Measurements from ENCODE around the gene TRABD2B. TPM values are rescaled to one million over a fixed set of nuclear protein-coding genes. Genes with fewer than 3 reads are reported as not detected.

The TRABD2B gene
- total RNA-seq, 1 donor from 2014 or later = 1.8 TPM

- H3K27me3 ChIP-seq (ENCODE audit: low read depth) = no peaks in the 10 kb centered on the region
- no peaks in the 10 kb centered on the region for H3K36me3 ChIP-seq
- no peak overlapping the region for H3K4me3 ChIP-seq
- no peak overlapping the region for H3K27ac ChIP-seq
- DNase-seq = no peak
- TF ChIP-seq CTCF (IDR thresholded peaks at IDR 0.05) = no peak
- H3K9me3 ChIP-seq = no peaks in the 10 kb centered on the region
- intact Hi-C loops (cut with DNase I) = no loop called here
- H3K4me1 ChIP-seq = no peaks in the 10 kb centered on the region
- no peak for ATAC-seq
These were observed 43.5 kb downstream of the TRABD2B start for GRCh38 chr1:47953661-47954060.

DNA sequence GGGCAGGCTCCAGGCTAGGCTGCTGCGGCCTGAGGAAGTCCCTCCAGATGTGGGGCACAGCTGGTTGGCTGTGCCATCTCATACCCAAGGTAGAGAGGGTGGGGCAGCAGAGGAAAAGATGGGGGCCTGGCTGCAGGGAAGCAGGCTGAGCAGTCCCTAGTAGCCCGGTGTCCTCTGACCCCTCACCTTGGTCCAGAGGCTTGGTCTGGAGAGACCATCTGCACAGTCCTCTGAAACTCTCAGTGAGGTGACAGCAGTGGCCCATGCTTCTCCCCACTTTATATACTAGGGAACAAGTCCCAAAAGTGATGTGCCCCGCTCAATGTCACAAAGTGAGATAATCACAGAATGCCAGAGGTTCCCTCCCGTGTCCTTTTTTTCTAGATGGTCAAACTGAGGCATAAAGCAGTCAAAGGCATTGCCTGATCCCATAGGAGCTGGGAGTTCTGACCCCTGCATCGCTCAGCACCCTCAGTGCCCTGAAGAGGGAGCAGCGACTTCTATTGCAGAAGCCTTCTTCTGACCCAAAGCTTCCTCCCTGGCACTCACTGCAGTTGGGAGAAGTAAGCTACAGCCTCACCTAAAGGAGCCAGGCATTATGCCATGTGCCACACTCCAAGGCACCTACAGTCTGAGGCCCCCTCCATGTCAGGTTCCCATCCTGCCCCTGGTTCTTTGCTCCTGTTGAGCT lies 45.5 kb downstream of the TRABD2B start:
- intact Hi-C loops (cut with DNase I) = no loop called here
- no peak for DNase-seq
- Histone ChIP-seq H3K4me1 (no peaks in the 10 kb centered on the region), H3K36me3 (no peaks in the 10 kb centered on the region), H3K27ac (no peak overlapping the region), H3K27me3 (ENCODE audit: low read depth) (no peaks in the 10 kb centered on the region), H3K4me3 (no peak overlapping the region), H3K9me3 (no peaks in the 10 kb centered on the region)
- ATAC-seq = no peak
- TF ChIP-seq CTCF (IDR thresholded peaks at IDR 0.05) = no peak

DNA sequence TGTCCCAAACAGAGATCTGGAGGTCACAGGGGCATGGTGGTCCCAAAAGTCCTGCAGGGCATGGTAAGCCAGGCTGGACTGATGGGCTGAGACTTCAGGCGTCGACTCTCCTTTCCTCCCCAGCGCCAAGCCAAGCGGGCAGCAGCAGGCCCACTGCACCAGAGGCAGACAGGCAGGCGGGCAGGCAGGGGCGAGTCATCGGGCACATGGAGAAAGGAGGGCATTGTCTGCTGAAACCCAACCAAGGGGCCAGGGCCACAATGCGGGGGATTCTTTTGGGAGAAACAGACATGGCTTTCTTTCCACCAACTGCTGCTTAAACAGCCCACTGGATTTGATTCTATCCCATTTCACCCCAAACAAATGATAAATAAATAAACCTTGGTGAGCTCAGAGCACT lies 46.2 kb downstream of the TRABD2B start:
- no peak overlapping the region for H3K4me3 ChIP-seq
- no peak overlapping the region for H3K27ac ChIP-seq
- no peaks in the 10 kb centered on the region for H3K27me3 ChIP-seq (ENCODE audit: low read depth)
- ATAC-seq = no peak
- intact Hi-C loops (cut with DNase I) = no loop called here
- no peaks in the 10 kb centered on the region for H3K36me3 ChIP-seq
- H3K4me1 ChIP-seq = no peaks in the 10 kb centered on the region
- TF ChIP-seq CTCF (IDR thresholded peaks at IDR 0.05) = no peak
- DNase-seq = no peak
- no peaks in the 10 kb centered on the region for H3K9me3 ChIP-seq

GRCh38 chr1:47950471-47950870 lies 46.7 kb downstream of the TRABD2B start:
- Histone ChIP-seq H3K36me3 (no peaks in the 10 kb centered on the region), H3K27me3 (ENCODE audit: low read depth) (no peaks in the 10 kb centered on the region), H3K9me3 (no peaks in the 10 kb centered on the region), H3K4me3 (no peak overlapping the region), H3K4me1 (no peaks in the 10 kb centered on the region), H3K27ac (no peak overlapping the region)
- TF ChIP-seq CTCF (IDR thresholded peaks at IDR 0.05) = no peak
- no peak for DNase-seq
- no peak for ATAC-seq
- intact Hi-C loops (cut with DNase I) = no loop called here

DNA sequence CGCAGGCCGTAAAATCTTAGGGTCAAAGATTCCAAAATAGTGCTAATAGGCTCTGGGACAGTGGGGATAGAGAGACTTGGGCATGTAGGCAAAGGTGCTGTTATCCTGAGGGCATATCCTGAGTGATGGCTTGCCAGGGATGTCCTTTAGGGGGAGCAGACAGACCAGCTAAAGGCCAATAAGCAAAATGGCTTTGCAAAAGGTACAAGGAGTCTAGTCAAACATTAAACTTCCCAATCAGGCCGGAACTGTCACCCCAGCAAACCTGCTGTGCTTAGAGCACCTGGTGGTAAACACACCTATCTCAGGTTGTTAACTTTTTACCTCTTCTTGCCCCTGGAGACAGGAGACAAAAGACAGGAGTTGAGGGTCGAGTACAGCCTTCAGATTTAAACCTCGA lies 49.1 kb downstream of the TRABD2B start:
- TF ChIP-seq CTCF (IDR thresholded peaks at IDR 0.05) = no peak
- Histone ChIP-seq H3K36me3 (no peaks in the 10 kb centered on the region), H3K27me3 (ENCODE audit: low read depth) (no peaks in the 10 kb centered on the region), H3K9me3 (no peaks in the 10 kb centered on the region), H3K4me3 (no peak overlapping the region), H3K4me1 (no peaks in the 10 kb centered on the region), H3K27ac (no peak overlapping the region)
- no peak for DNase-seq
- intact Hi-C loops (cut with DNase I) = no loop called here
- ATAC-seq = no peak

Measured in lower lobe of right lung (tissue), 2 donors.